Measurements from ENCODE around the gene ACSF3. TPM values are rescaled to one million over a fixed set of nuclear protein-coding genes. Genes with fewer than 3 reads are reported as not detected.

ACSF3 gene
- total RNA-seq, 1 donor from 2014 or later: 39.8 TPM

DNA sequence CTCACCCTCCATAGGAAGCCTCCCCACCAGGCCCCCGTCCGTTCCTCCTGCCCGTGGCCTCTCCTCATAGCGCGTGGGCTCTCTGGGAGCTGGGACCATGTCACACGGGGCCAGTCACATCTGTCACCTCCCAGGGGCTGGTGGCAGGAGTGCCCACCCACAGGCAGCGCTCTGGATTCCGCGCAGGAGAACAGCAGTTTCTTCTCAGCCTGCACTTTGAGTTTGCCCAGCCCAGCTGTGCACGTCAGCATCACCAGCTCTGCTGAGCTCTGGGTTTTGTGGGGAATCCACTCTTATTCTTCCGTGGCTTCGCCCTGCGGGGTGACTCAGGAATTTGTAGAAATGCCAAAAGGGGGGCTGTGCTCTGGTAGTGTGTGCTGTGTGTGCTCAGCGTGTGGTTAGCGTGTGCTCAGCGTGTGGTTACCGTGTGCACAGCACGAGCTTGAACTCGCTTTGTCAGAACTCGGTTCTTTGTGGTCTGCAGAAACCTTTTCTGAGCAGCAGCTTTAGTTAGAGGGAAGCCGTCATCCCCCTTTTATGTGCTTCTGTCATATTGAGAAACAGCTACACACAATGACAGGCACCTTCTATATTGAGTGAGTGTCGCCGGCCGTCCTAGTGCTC, 3.2 kb downstream of the ACSF3 start:
- Mint-ChIP-seq H3K36me3 (ENCODE audit: low read depth) (peaks cover 47% of the 10 kb centered on the region), H3K27me3 (ENCODE audit: low read depth) (peaks cover 5% of the 10 kb centered on the region), H3K9me3 (no peaks in the 10 kb centered on the region), H3K4me3 (ENCODE audit: low read depth) (peak overlapping the region; percentile 76), H3K27ac (peak overlapping the region; percentile 94), H3K4me1 (ENCODE audit: low read depth) (peaks cover 60% of the 10 kb centered on the region)
- peak; percentile 56 for DNase-seq (ENCODE audit: low spot score)
- intact Hi-C loops (cut with micrococcal nuclease): loop anchor here (1.0 to 5.0 kb wide), 2 partner anchors 18 to 65 kb away; no protein-coding TSS in a partner anchor

DNA sequence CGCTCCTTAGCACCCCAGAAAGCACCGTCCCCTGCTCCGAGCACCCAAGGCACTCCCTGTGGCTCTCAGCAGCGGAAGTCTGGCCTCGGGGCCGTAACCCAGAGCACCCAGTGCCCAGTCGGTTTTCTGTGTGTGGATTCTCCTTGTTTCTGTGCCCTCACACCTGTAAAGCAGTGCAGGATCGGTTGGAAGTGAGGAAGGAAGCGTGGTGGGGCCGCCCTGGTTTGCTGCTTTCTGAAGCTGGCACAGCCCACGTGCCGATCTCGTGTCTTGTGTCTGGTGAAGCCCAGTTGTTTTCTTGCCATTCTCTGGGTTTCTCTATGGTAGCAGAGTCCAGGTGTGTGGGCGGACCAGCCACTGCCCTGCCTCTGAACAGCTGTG, 3.7 kb downstream of the ACSF3 start:
- Mint-ChIP-seq H3K4me3 (ENCODE audit: low read depth) (peak overlapping the region; percentile 76), H3K27me3 (ENCODE audit: low read depth) (no peaks in the 10 kb centered on the region), H3K9me3 (no peaks in the 10 kb centered on the region), H3K36me3 (ENCODE audit: low read depth) (peaks cover 48% of the 10 kb centered on the region), H3K4me1 (ENCODE audit: low read depth) (peaks cover 60% of the 10 kb centered on the region), H3K27ac (peak overlapping the region; percentile 94)
- DNase-seq (ENCODE audit: low spot score): no peak
- intact Hi-C loops (cut with micrococcal nuclease): loop anchor here (1.0 to 5.0 kb wide), 2 partner anchors 18 to 65 kb away; no protein-coding TSS in a partner anchor

GRCh38 chr16:89098767-89099430, 5.2 kb downstream of the ACSF3 start:
- Mint-ChIP-seq H3K36me3 (ENCODE audit: low read depth) (peaks cover 63% of the 10 kb centered on the region), H3K4me1 (ENCODE audit: low read depth) (peaks cover 62% of the 10 kb centered on the region), H3K4me3 (ENCODE audit: low read depth) (no peak overlapping the region), H3K9me3 (no peaks in the 10 kb centered on the region), H3K27me3 (ENCODE audit: low read depth) (no peaks in the 10 kb centered on the region), H3K27ac (peak overlapping the region; percentile 94)
- intact Hi-C loops (cut with micrococcal nuclease): loop anchor here (5.0 kb wide), 1 partner anchor 67 kb away; no protein-coding TSS in a partner anchor
- no peak for DNase-seq (ENCODE audit: low spot score)

DNA sequence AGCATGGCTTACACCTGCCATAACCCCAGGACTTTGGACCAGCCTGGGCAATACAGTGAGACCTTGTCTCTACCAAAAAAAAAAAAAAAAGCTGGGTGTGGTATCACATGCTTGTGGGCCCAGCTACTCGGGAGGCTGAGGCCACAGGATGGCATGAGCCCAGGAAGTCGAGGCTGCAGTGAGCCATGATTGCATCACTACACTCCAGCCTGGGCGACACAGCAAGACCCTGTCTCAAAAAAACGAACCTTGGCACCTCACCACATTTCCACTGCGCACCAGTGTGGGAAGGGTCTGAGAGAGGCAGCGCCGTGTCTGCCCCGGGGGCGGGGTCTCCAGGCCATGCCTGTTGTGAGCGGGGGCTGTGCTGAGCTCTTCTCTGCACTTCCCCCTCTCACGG, 6.3 kb downstream of the ACSF3 start:
- Mint-ChIP-seq H3K9me3 (no peaks in the 10 kb centered on the region), H3K27me3 (ENCODE audit: low read depth) (no peaks in the 10 kb centered on the region), H3K4me3 (ENCODE audit: low read depth) (no peak overlapping the region), H3K36me3 (ENCODE audit: low read depth) (peaks cover 63% of the 10 kb centered on the region), H3K27ac (no peak overlapping the region), H3K4me1 (ENCODE audit: low read depth) (peaks cover 56% of the 10 kb centered on the region)
- DNase-seq (ENCODE audit: low spot score): no peak
- intact Hi-C loops (cut with micrococcal nuclease): loop anchor here (5.0 kb wide), 1 partner anchor 68 kb away; no protein-coding TSS in a partner anchor

GRCh38 chr16:89100601-89101302, 7.1 kb downstream of the ACSF3 start:
- Mint-ChIP-seq H3K27me3 (ENCODE audit: low read depth) (no peaks in the 10 kb centered on the region), H3K27ac (no peak overlapping the region), H3K4me3 (ENCODE audit: low read depth) (no peak overlapping the region), H3K4me1 (ENCODE audit: low read depth) (peaks cover 49% of the 10 kb centered on the region), H3K9me3 (no peaks in the 10 kb centered on the region), H3K36me3 (ENCODE audit: low read depth) (peaks cover 65% of the 10 kb centered on the region)
- DNase-seq (ENCODE audit: low spot score): no peak
- intact Hi-C loops (cut with micrococcal nuclease): no loop called here

- intact Hi-C loops (cut with micrococcal nuclease): no loop called here
- H3K4me3 Mint-ChIP-seq (ENCODE audit: low read depth): no peak overlapping the region
- no peaks in the 10 kb centered on the region for H3K27me3 Mint-ChIP-seq (ENCODE audit: low read depth)
- peaks cover 61% of the 10 kb centered on the region for H3K36me3 Mint-ChIP-seq (ENCODE audit: low read depth)
- peak overlapping the region; percentile 17 for H3K27ac Mint-ChIP-seq
- peaks cover 42% of the 10 kb centered on the region for H3K4me1 Mint-ChIP-seq (ENCODE audit: low read depth)
- no peak for DNase-seq (ENCODE audit: low spot score)
- no peaks in the 10 kb centered on the region for H3K9me3 Mint-ChIP-seq
Observed at GRCh38 chr16:89101303-89102040, 7.8 kb downstream of the ACSF3 start.

- Mint-ChIP-seq H3K36me3 (ENCODE audit: low read depth) (peaks cover 59% of the 10 kb centered on the region), H3K4me3 (ENCODE audit: low read depth) (no peak overlapping the region), H3K27me3 (ENCODE audit: low read depth) (no peaks in the 10 kb centered on the region), H3K9me3 (no peaks in the 10 kb centered on the region), H3K4me1 (ENCODE audit: low read depth) (peaks cover 36% of the 10 kb centered on the region), H3K27ac (no peak overlapping the region)
- intact Hi-C loops (cut with micrococcal nuclease): no loop called here
- DNase-seq (ENCODE audit: low spot score): no peak
Observed at GRCh38 chr16:89102041-89102471, 8.4 kb downstream of the ACSF3 start.

DNA sequence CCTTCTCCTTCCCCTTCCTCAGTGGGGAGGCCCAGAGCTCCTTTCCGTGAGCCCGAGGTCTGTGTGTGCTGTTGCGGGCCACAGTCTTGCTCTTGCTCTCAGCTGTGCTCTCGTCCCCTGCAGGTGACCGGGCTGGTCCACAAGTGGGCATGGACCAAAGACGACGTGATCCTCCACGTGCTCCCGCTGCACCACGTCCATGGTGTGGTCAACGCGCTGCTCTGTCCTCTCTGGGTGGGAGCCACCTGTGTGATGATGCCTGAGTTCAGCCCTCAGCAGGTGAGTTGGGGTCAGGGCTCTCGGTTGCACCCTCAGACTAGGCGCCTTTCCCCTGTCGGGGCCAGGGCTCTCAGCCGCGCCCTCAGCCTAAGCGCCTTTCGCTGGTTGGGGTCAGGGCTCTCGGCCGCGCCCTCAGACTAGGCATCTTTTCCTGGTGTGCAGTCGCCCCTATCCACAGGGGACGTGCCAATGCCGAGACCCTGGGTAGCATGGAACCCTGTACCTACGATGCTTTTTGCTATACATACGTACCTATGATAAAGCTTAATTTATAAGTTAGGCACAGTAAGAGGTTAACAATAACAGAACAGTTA, 8.9 kb downstream of the ACSF3 start:
- Mint-ChIP-seq H3K36me3 (ENCODE audit: low read depth) (peaks cover 64% of the 10 kb centered on the region), H3K27ac (no peak overlapping the region)
- DNase-seq (ENCODE audit: low spot score): no peak

DNA sequence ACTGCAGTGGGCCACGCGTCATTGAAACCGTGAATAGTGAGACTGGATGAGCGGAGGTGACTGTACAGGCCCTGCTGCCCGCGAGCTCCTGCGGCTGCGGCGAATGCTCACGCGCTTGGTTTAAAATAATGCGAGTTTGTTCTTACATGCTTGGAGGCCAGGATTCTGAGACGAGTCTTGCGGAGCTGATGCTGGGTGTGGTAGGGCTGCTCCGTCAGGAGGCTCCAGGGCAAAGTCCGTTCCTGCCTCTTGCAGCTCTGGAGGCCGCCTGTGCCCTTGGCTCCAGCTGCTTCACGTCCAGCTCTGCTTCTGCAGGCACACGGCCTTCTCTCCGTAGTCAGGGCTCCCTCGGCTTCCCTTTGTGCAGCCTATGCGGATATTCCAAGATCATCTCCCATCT, 9.5 kb downstream of the ACSF3 start:
- Mint-ChIP-seq H3K27me3 (ENCODE audit: low read depth) (no peaks in the 10 kb centered on the region), H3K4me1 (ENCODE audit: low read depth) (peaks cover 25% of the 10 kb centered on the region), H3K27ac (peak overlapping the region; percentile 38), H3K36me3 (ENCODE audit: low read depth) (peaks cover 69% of the 10 kb centered on the region), H3K4me3 (ENCODE audit: low read depth) (no peak overlapping the region), H3K9me3 (no peaks in the 10 kb centered on the region)
- intact Hi-C loops (cut with micrococcal nuclease): no loop called here
- no peak for DNase-seq (ENCODE audit: low spot score)

More for the DNA sequence above, 8.9 kb downstream of the ACSF3 start:
- intact Hi-C loops (cut with micrococcal nuclease): no loop called here
- no peaks in the 10 kb centered on the region for H3K9me3 Mint-ChIP-seq
- H3K4me3 Mint-ChIP-seq (ENCODE audit: low read depth): no peak overlapping the region
- H3K27me3 Mint-ChIP-seq (ENCODE audit: low read depth): no peaks in the 10 kb centered on the region
- peaks cover 31% of the 10 kb centered on the region for H3K4me1 Mint-ChIP-seq (ENCODE audit: low read depth)

- H3K4me3 Mint-ChIP-seq (ENCODE audit: low read depth): no peak overlapping the region
- H3K36me3 Mint-ChIP-seq (ENCODE audit: low read depth): peaks cover 76% of the 10 kb centered on the region
- no peak overlapping the region for H3K27ac Mint-ChIP-seq
- H3K9me3 Mint-ChIP-seq: no peaks in the 10 kb centered on the region
- intact Hi-C loops (cut with micrococcal nuclease): no loop called here
- H3K4me1 Mint-ChIP-seq (ENCODE audit: low read depth): peaks cover 19% of the 10 kb centered on the region
- no peaks in the 10 kb centered on the region for H3K27me3 Mint-ChIP-seq (ENCODE audit: low read depth)
- no peak for DNase-seq (ENCODE audit: low spot score)
Observed at GRCh38 chr16:89103781-89104180, 10.1 kb downstream of the ACSF3 start.

DNA sequence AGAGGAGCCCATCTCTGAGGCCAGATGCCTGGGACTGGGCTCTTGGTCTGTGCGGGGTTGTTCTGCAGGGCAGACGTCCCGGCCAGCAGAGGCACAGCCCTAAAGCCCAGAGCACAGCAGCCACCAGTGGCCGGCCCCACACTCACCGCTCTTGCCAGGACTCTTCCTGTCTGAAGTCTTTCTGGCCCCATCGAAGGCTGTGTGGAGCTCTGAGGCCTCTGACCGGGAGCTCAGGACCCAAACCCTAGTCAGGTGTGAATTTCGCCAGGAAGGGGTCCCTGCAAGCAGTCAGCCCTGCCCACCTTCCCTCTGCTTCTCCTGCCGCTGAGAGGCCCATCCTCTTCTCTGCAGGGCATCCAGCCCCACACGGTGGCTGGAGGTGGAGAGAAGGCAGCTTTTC, 10.7 kb downstream of the ACSF3 start:
- no peaks in the 10 kb centered on the region for H3K9me3 Mint-ChIP-seq
- peaks cover 75% of the 10 kb centered on the region for H3K36me3 Mint-ChIP-seq (ENCODE audit: low read depth)
- intact Hi-C loops (cut with micrococcal nuclease): no loop called here
- DNase-seq (ENCODE audit: low spot score): no peak
- peaks cover 16% of the 10 kb centered on the region for H3K4me1 Mint-ChIP-seq (ENCODE audit: low read depth)
- no peak overlapping the region for H3K27ac Mint-ChIP-seq
- no peaks in the 10 kb centered on the region for H3K27me3 Mint-ChIP-seq (ENCODE audit: low read depth)
- no peak overlapping the region for H3K4me3 Mint-ChIP-seq (ENCODE audit: low read depth)

- Mint-ChIP-seq H3K27ac (peak overlapping the region; percentile 12), H3K36me3 (ENCODE audit: low read depth) (peaks cover 70% of the 10 kb centered on the region), H3K4me3 (ENCODE audit: low read depth) (no peak overlapping the region), H3K27me3 (ENCODE audit: low read depth) (no peaks in the 10 kb centered on the region), H3K9me3 (no peaks in the 10 kb centered on the region), H3K4me1 (ENCODE audit: low read depth) (peaks cover 13% of the 10 kb centered on the region)
- intact Hi-C loops (cut with micrococcal nuclease): no loop called here
- no peak for DNase-seq (ENCODE audit: low spot score)
Observed at GRCh38 chr16:89104930-89105571, 11.4 kb downstream of the ACSF3 start.

Measured in activated T-helper 2 cell treated with anti-CD3 and anti-CD28 coated beads, Interferon-gamma antibody, Interleukin-2, Interleukin-4, amounts not matched to agents 10 μg/mL and 5 μg/mL and 100 μg/mL, durations not matched to agents 14 hours and 24 hours and 36 hours (primary cell).